ENCODE data around the gene CCNB3.

Gene CCNB3

GRCh38 chrX:50381729-50382415 is 177.3 kb downstream of the CCNB3 start:
- DNase-seq = no peak

GRCh38 chrX:50386520-50386919 is 182.0 kb downstream of the CCNB3 start:
- no peak for DNase-seq

GRCh38 chrX:50393902-50394301 is 189.3 kb downstream of the CCNB3 start:
- DNase-seq = no peak

Data from NCI-H2171 treated with DMSO at 0.1 percent for 48 hours (cell line).